Measurements from ENCODE around the gene GPC6. TPM values are rescaled to one million over a fixed set of nuclear protein-coding genes. Genes with fewer than 3 reads are reported as not detected.

The GPC6 gene
- total RNA-seq, 1 donor from 2014 or later: 50.3 TPM

GRCh38 chr13:93266681-93267080 is 40.1 kb downstream of the GPC6 start:
- no peak for DNase-seq (ENCODE audit: low spot score, unreplicated experiment)
- TF ChIP-seq CTCF (IDR thresholded peaks at IDR 0.05; ENCODE audit: unreplicated experiment): no peak
- H3K4me1 Mint-ChIP-seq (ENCODE audit: low read depth): peaks cover 16% of the 10 kb centered on the region
- H3K36me3 Mint-ChIP-seq (ENCODE audit: insufficient read depth): peaks cover 1% of the 10 kb centered on the region
- H3K9me3 Mint-ChIP-seq (ENCODE audit: low read depth): peaks cover 3% of the 10 kb centered on the region
- H3K27ac Mint-ChIP-seq: no peak overlapping the region
- no peaks in the 10 kb centered on the region for H3K27me3 Mint-ChIP-seq
- H3K4me3 Mint-ChIP-seq (ENCODE audit: low read depth): no peak overlapping the region

GRCh38 chr13:93268327-93269028 is 41.9 kb downstream of the GPC6 start:
- Mint-ChIP-seq H3K27me3 (no peaks in the 10 kb centered on the region), H3K36me3 (ENCODE audit: insufficient read depth) (peaks cover 1% of the 10 kb centered on the region), H3K27ac (no peak overlapping the region), H3K4me3 (ENCODE audit: low read depth) (no peak overlapping the region), H3K9me3 (ENCODE audit: low read depth) (no peaks in the 10 kb centered on the region), H3K4me1 (ENCODE audit: low read depth) (peaks cover 20% of the 10 kb centered on the region)
- no peak for TF ChIP-seq CTCF (IDR thresholded peaks at IDR 0.05; ENCODE audit: unreplicated experiment)
- DNase-seq (ENCODE audit: low spot score, unreplicated experiment): no peak

- H3K27ac Mint-ChIP-seq: peak overlapping the region; percentile 92
- no peak overlapping the region for H3K4me3 Mint-ChIP-seq (ENCODE audit: low read depth)
- no peaks in the 10 kb centered on the region for H3K9me3 Mint-ChIP-seq (ENCODE audit: low read depth)
- H3K36me3 Mint-ChIP-seq (ENCODE audit: insufficient read depth): no peaks in the 10 kb centered on the region
- H3K4me1 Mint-ChIP-seq (ENCODE audit: low read depth): peaks cover 20% of the 10 kb centered on the region
- TF ChIP-seq CTCF (IDR thresholded peaks at IDR 0.05; ENCODE audit: unreplicated experiment): no peak
- H3K27me3 Mint-ChIP-seq: no peaks in the 10 kb centered on the region
- no peak for DNase-seq (ENCODE audit: low spot score, unreplicated experiment)
Observed at GRCh38 chr13:93270769-93271742, 44.4 kb downstream of the GPC6 start.

GRCh38 chr13:93279982-93280381 is 53.4 kb downstream of the GPC6 start:
- Mint-ChIP-seq H3K4me3 (ENCODE audit: low read depth) (no peak overlapping the region), H3K9me3 (ENCODE audit: low read depth) (no peaks in the 10 kb centered on the region), H3K27me3 (no peaks in the 10 kb centered on the region), H3K4me1 (ENCODE audit: low read depth) (peaks cover 2% of the 10 kb centered on the region), H3K36me3 (ENCODE audit: insufficient read depth) (no peaks in the 10 kb centered on the region), H3K27ac (no peak overlapping the region)
- no peak for DNase-seq (ENCODE audit: low spot score, unreplicated experiment)
- TF ChIP-seq CTCF (IDR thresholded peaks at IDR 0.05; ENCODE audit: unreplicated experiment): no peak

- H3K27ac Mint-ChIP-seq: no peak overlapping the region
- no peak for TF ChIP-seq CTCF (IDR thresholded peaks at IDR 0.05; ENCODE audit: unreplicated experiment)
- H3K4me1 Mint-ChIP-seq (ENCODE audit: low read depth): peaks cover 2% of the 10 kb centered on the region
- H3K4me3 Mint-ChIP-seq (ENCODE audit: low read depth): no peak overlapping the region
- DNase-seq (ENCODE audit: low spot score, unreplicated experiment): no peak
- H3K36me3 Mint-ChIP-seq (ENCODE audit: insufficient read depth): no peaks in the 10 kb centered on the region
- no peaks in the 10 kb centered on the region for H3K9me3 Mint-ChIP-seq (ENCODE audit: low read depth)
- no peaks in the 10 kb centered on the region for H3K27me3 Mint-ChIP-seq
Observed at GRCh38 chr13:93280688-93281087, 54.1 kb downstream of the GPC6 start.

Data from progenitor cell of endocrine pancreas (in vitro differentiated cells).